K562 (cell line): ENCODE data around the gene PRR14L. TPM values are rescaled to one million over a fixed set of nuclear protein-coding genes. Genes with fewer than 3 reads are reported as not detected.
A peak's percentile ranks its signal among the peaks of the same experiment; 100 is the strongest.

Experiments used
- CHD2 ChIP-seq: IDR thresholded peaks from 2 replicates; pipeline ENCODE4 v1.6.1; 2011; ENCODE audit warnings: low read depth, low read length
- E2F1 ChIP-seq: sonication (generic); formaldehyde crosslinking; IDR thresholded peaks from 2 replicates; pipeline ENCODE4 v1.8.1; 2023; ENCODE audit warnings: mild to moderate bottlenecking, missing genetic modification reagents, moderate library complexity
- EGR1 ChIP-seq: fragments of 450-650 bp; conservative IDR thresholded peaks from 2 replicates; pipeline ENCODE4 v1.6.1; 2017; ENCODE audit warnings: mild to moderate bottlenecking
- ELF1 ChIP-seq: fragments of 200-800 bp; sonication (Bioruptor generic); IDR thresholded peaks from 2 replicates; pipeline ENCODE4 v1.6.1; 2016; ENCODE audit warnings: missing genetic modification characterization, missing compliant biosample characterization
- HDAC1 ChIP-seq, 2 experiments: fragments of 450-650 bp; IDR thresholded peaks; 2 replicates each; pipeline ENCODE4 v1.6.1; 2016 to 2017; ENCODE audit warnings: inconsistent platforms in 1 of 2, mild to moderate bottlenecking in 1 of 2, moderate library complexity in 1 of 2
- KLF1 ChIP-seq: fragments of 450-650 bp; IDR thresholded peaks from 2 replicates; pipeline ENCODE4 v1.6.1; 2016; ENCODE audit warnings: missing genetic modification characterization, missing compliant biosample characterization
- L3MBTL2 ChIP-seq: fragments of 450-650 bp; IDR thresholded peaks from 2 replicates; pipeline ENCODE4 v1.6.1; 2016; ENCODE audit warnings: mild to moderate bottlenecking, moderate library complexity
- MAZ ChIP-seq, 2 experiments: fragments of 450-650 bp in 1 of 2; sonication (generic) in 1 of 2; formaldehyde crosslinking; IDR thresholded peaks in 1 of 2; conservative IDR thresholded peaks in 1 of 2; 2 replicates each; pipeline versions ENCODE4 v1.4.0 to v1.5.0; 2020; ENCODE audit warnings: mild to moderate bottlenecking in 1 of 2, missing genetic modification reagents in 1 of 2
- NFYB ChIP-seq: IDR thresholded peaks from 2 replicates; pipeline ENCODE4 v1.6.1; 2011; ENCODE audit warnings: mild to moderate bottlenecking, moderate library complexity; ENCODE audit not compliant: insufficient read length; ENCODE audit errors: extremely low read depth
- NONO ChIP-seq, 2 experiments: fragments of 200-400 bp in 1 of 2; fragments of 450-650 bp in 1 of 2; formaldehyde crosslinking in 1 of 2; IDR thresholded peaks; 2 replicates each; pipeline ENCODE4 v1.6.1; 2017; ENCODE audit warnings: low read depth in 2 of 2, mild to moderate bottlenecking in 2 of 2, moderate library complexity in 2 of 2, low read length in 1 of 2
- NR2C1 ChIP-seq, 2 experiments: fragments of 450-650 bp; IDR thresholded peaks; 2 replicates each; pipeline ENCODE4 v1.6.1; 2017; ENCODE audit warnings: mild to moderate bottlenecking in 2 of 2, antibody characterized with exemption in 1 of 2, inconsistent platforms in 1 of 2, missing compliant biosample characterization in 1 of 2, missing genetic modification characterization in 1 of 2
- POLR2G ChIP-seq: fragments of 200-400 bp; formaldehyde crosslinking; IDR thresholded peaks from 2 replicates; pipeline ENCODE4 v1.6.1; 2017; ENCODE audit warnings: low read depth, mild to moderate bottlenecking, antibody characterized with exemption, low read length, moderate library complexity
- SP1 ChIP-seq: sonication (generic); formaldehyde crosslinking; IDR thresholded peaks from 2 replicates; pipeline ENCODE4 v1.8.1; 2022; ENCODE audit warnings: mild to moderate bottlenecking, missing genetic modification reagents
- TAF9B ChIP-seq: fragments of 450-650 bp; IDR thresholded peaks from 2 replicates; pipeline ENCODE4 v1.6.1; 2018; ENCODE audit warnings: mild to moderate bottlenecking; ENCODE audit not compliant: partially characterized antibody
- THAP12 ChIP-seq: fragments of 250-450 bp; sonication (Bioruptor Pico); IDR thresholded peaks from 2 replicates; pipeline ENCODE4 v1.9.0; 2021; ENCODE audit warnings: mild to moderate bottlenecking, inconsistent platforms
- XRCC5 ChIP-seq: fragments of 200-400 bp; formaldehyde crosslinking; IDR thresholded peaks from 2 replicates; pipeline ENCODE4 v1.6.1; 2017; ENCODE audit warnings: low read depth, mild to moderate bottlenecking, low read length
- ZNF232 ChIP-seq: sonication (generic); formaldehyde crosslinking; IDR thresholded peaks from 2 replicates; pipeline ENCODE4 v1.8.0; 2022; ENCODE audit warnings: mild to moderate bottlenecking, missing genetic modification reagents
- ZNF639 ChIP-seq, 2 experiments: fragments of 200-800 bp in 1 of 2; sonication (Bioruptor generic) in 1 of 2; sonication (generic) in 1 of 2; formaldehyde crosslinking in 1 of 2; IDR thresholded peaks in 1 of 2; conservative IDR thresholded peaks in 1 of 2; 2 replicates each; pipeline versions ENCODE4 v1.5.0 to v1.6.1; 2016 to 2020; ENCODE audit warnings: missing compliant biosample characterization in 1 of 2, missing genetic modification characterization in 1 of 2, missing genetic modification reagents in 1 of 2
- polyA plus RNA-seq, 8 experiments: library from polyadenylated mRNA; depleted of rRNA in 4 of 8; stranded (reverse) in 5 of 8; unstranded in 3 of 8; fragments of >200 nt; fragmentation: Nextera tagmentation in 2 of 8; fragmentation: Illumina TruSeq in 1 of 8; extraction: Ambion mirVana in 2 of 8; extraction: Trizol in 1 of 8; gene quantifications; 2 replicates each; pipeline versions ENCODE4 v1.2.1 to v1.2.3, GENCODE V29; 2011 to 2014; ENCODE audit warnings: inconsistent platforms in 1 of 8, missing spikeins in 1 of 8
- total RNA-seq, 7 experiments: library from RNA; depleted of rRNA in 6 of 7; stranded (reverse); fragments of >200 nt in 6 of 7; fragmentation: Illumina TruSeq in 2 of 7; extraction: Trizol in 2 of 7; gene quantifications; 2 replicates each; pipeline versions ENCODE4 v1.2.1 to v1.2.3, GENCODE V29; 2011 to 2021; ENCODE audit warnings: low replicate concordance in 1 of 7

The PRR14L gene
- total and polyA plus RNA-seq, 9 of the 15 experiments (the other 6 are each of a cell fraction or from before 2014, with no cell fraction given) = 2.8 to 36.3 (median 12.3) TPM

GRCh38 chr22:31749636-31750364, at the start of gene PRR14L (continued):
- TF ChIP-seq THAP12 (CRISPR knock-in tag) (peak; percentile 88), NFYB (no peak), L3MBTL2 (peak; percentile 42), TAF9B (peak; percentile 74), ZNF639 (CRISPR knock-in tag; conservative IDR thresholded peaks at IDR 0.05 in 1 of 2, IDR thresholded peaks at IDR 0.05 in 1 of 2) (0 out of 4 replicates have a peak, but pooled peaks of 1 of the 2 experiments have one; percentile 42), NR2C1 (IDR thresholded peaks at IDR 0.05) (no peak), NR2C1 (tag; IDR thresholded peaks at IDR 0.05) (peak; percentile 36), KLF1 (tag) (no peak), ELF1 (tag) (peak; percentile 95), SP1 (CRISPR knock-in tag) (peak; percentile 61), MAZ (CRISPR knock-in tag; conservative IDR thresholded peaks at IDR 0.05 in 1 of 2, IDR thresholded peaks at IDR 0.05 in 1 of 2) (peak; percentile 77 to 89), NONO (IDR thresholded peaks at IDR 0.05; ENCODE audit: low read depth in 2 of 2, low read length in 1 of 2) (peak in 1 of 2 experiments; percentile 76; a peak in 2 of 4 replicates), POLR2G (peak; percentile 99), CHD2 (peak; percentile 37; the same call in 1 of the 2 replicates), ZNF232 (CRISPR knock-in tag) (0 out of 2 replicates have a peak, but pooled peaks have one; percentile 25), E2F1 (peak; percentile 41; the same call in 1 of the 2 replicates), EGR1 (peak; percentile 98), HDAC1 (IDR thresholded peaks at IDR 0.05) (peak in 1 of 2 experiments; percentile 61; a peak in 2 of 4 replicates), XRCC5 (no peak; the same call in 1 of the 2 replicates)
